ENCODE measurements around the gene ROR2. TPM values are rescaled to one million over a fixed set of nuclear protein-coding genes. Genes with fewer than 3 reads are reported as not detected.

ROR2 gene
- total and polyA plus RNA-seq, 2 donors (not counting 3 experiments of a cell fraction or from before 2014, with no cell fraction given), result not detected

DNA sequence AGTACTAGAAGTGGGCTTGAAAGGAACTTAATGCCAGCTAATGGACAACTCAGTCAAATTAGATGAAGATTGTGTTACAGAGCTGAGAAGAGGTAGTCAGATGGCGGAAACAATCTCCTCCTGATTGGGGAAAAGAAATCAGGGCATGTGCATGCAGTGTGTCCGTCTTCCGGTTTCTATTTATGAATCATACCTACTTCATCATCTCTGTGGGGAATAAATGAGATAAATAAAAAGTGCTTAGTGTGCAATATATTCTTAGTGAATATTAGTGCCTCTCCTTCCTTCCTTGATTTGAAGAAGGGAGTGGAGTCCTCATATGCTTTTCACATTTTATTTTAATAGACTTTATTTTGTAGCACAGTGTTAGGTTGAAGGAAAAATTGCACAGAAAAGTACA is 417.7 kb downstream of the ROR2 start:
- dilution Hi-C loops (cut with MboI; ENCODE audit: extremely low pct_ligation_motif_present, low sequenced_read_pairs), result no loop called here
- H3K4me1 ChIP-seq (ENCODE audit: control insufficient read depth, extremely low read depth, insufficient read depth, low read length), result no peaks in the 10 kb centered on the region
- CTCF ChIA-PET, result no interaction called here

DNA sequence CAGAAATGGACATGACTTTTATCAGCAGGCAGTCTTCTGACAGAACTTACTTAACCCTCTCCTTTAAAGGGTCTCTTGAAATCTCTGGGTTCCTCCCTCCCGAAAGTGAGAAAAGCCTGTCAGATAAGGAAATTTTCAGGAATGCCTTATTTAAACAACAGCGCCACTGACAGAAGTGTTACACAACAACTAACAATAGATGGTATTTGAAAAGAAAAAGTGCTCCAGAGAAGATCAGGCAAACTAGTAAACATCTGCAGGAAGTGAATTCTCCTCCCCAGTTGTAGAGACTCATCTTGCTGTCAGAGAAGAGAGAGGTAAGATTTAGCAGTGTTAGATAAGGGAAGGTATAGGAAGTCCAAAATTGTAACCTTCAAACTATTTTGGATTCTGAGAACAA is 419.2 kb downstream of the ROR2 start:
- TF ChIP-seq EZH2 (IDR thresholded peaks at IDR 0.05; ENCODE audit: borderline replicate concordance, low read depth, low read length, severe bottlenecking), result no peak
- TF ChIP-seq JUN (IDR thresholded peaks at IDR 0.05; ENCODE audit: borderline replicate concordance, insufficient read depth, insufficient read length, low read depth), result no peak
- no peak for TF ChIP-seq GATA2 (IDR thresholded peaks at IDR 0.05; ENCODE audit: insufficient read depth, insufficient read length, low read depth, low read length)
- no peak for TF ChIP-seq MYC (IDR thresholded peaks at IDR 0.05; ENCODE audit: low read depth, low read length)
- TF ChIP-seq POLR2AphosphoS5 (IDR thresholded peaks at IDR 0.05; ENCODE audit: insufficient read depth, low read depth, low read length), result no peak
- Histone ChIP-seq H3K27me3 (ENCODE audit: control insufficient read depth in 2 of 2, insufficient read depth in 2 of 2, low read length in 2 of 2) (no peaks in the 10 kb centered on the region), H3K79me2 (ENCODE audit: control insufficient read depth, insufficient read depth, low read length) (no peaks in the 10 kb centered on the region), H3K27ac (ENCODE audit: insufficient read depth, low read depth, low read length) (no peak overlapping the region), H4K20me1 (replicated peaks; ENCODE audit: control insufficient read depth, extremely low read depth, insufficient read depth, low read length) (no peaks in the 10 kb centered on the region), H3K4me2 (ENCODE audit: insufficient read depth, low read length) (no peak overlapping the region), H2AFZ (ENCODE audit: low read depth, low read length) (no peak overlapping the region), H3K36me3 (ENCODE audit: control insufficient read depth in 2 of 2, extremely low read depth in 1 of 2, insufficient read depth in 2 of 2, low read length in 2 of 2) (no peaks in the 10 kb centered on the region), H3K9me1 (replicated peaks; ENCODE audit: control insufficient read depth, extremely low read depth, insufficient read depth, low read length) (no peaks in the 10 kb centered on the region), H3K4me1 (ENCODE audit: control insufficient read depth, extremely low read depth, insufficient read depth, low read length) (no peaks in the 10 kb centered on the region), H3K4me3 (replicated peaks in 1 of 3; ENCODE audit: insufficient read depth in 1 of 3, low read depth in 1 of 3, low read length in 3 of 3) (no peak overlapping the region), H3K9ac (replicated peaks; ENCODE audit: extremely low read depth, insufficient read depth, low read length) (no peak overlapping the region), H3K9me3 (replicated peaks; ENCODE audit: control insufficient read depth, insufficient read depth, low read length) (no peaks in the 10 kb centered on the region)
- DNase-seq (ENCODE audit: low read depth, low spot score) (no peak), FAIRE-seq (no peak)
- intact Hi-C loops (cut with micrococcal nuclease), result no loop called here
- dilution Hi-C loops (cut with MboI; ENCODE audit: extremely low pct_ligation_motif_present, low sequenced_read_pairs), result no loop called here
- POLR2A ChIA-PET, result no interaction called here
- CTCF ChIA-PET, result no interaction called here
- BruUV-seq (replicated peaks), result no TSS peak

More for the DNA sequence above, 417.7 kb downstream of the ROR2 start:
- FAIRE-seq (no peak), DNase-seq (ENCODE audit: low read depth, low spot score) (no peak)
- Histone ChIP-seq H3K27ac (ENCODE audit: insufficient read depth, low read depth, low read length) (no peak overlapping the region), H3K9me3 (replicated peaks; ENCODE audit: control insufficient read depth, insufficient read depth, low read length) (no peaks in the 10 kb centered on the region), H3K4me2 (ENCODE audit: insufficient read depth, low read length) (no peak overlapping the region), H3K4me3 (replicated peaks in 1 of 3; ENCODE audit: insufficient read depth in 1 of 3, low read depth in 1 of 3, low read length in 3 of 3) (no peak overlapping the region), H2AFZ (ENCODE audit: low read depth, low read length) (no peak overlapping the region), H4K20me1 (replicated peaks; ENCODE audit: control insufficient read depth, extremely low read depth, insufficient read depth, low read length) (no peaks in the 10 kb centered on the region), H3K9ac (replicated peaks; ENCODE audit: extremely low read depth, insufficient read depth, low read length) (no peak overlapping the region), H3K36me3 (ENCODE audit: control insufficient read depth in 2 of 2, extremely low read depth in 1 of 2, insufficient read depth in 2 of 2, low read length in 2 of 2) (no peaks in the 10 kb centered on the region), H3K27me3 (ENCODE audit: control insufficient read depth in 2 of 2, insufficient read depth in 2 of 2, low read length in 2 of 2) (peaks cover 0 to 2% of the 10 kb centered on the region in 2 experiments), H3K79me2 (ENCODE audit: control insufficient read depth, insufficient read depth, low read length) (no peaks in the 10 kb centered on the region), H3K9me1 (replicated peaks; ENCODE audit: control insufficient read depth, extremely low read depth, insufficient read depth, low read length) (no peaks in the 10 kb centered on the region)
- intact Hi-C loops (cut with micrococcal nuclease), result no loop called here
- TF ChIP-seq GATA2 (IDR thresholded peaks at IDR 0.05; ENCODE audit: insufficient read depth, insufficient read length, low read depth, low read length), result no peak
- TF ChIP-seq, protein P1, sequence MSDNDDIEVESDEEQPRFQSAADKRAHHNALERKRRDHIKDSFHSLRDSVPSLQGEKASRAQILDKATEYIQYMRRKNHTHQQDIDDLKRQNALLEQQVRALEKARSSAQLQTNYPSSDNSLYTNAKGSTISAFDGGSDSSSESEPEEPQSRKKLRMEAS (IDR thresholded peaks at IDR 0.05; ENCODE audit: insufficient read depth, insufficient read length), result no peak
- POLR2A ChIA-PET, result no interaction called here
- BruUV-seq (replicated peaks), result no TSS peak

Measured in endothelial cell of umbilical vein (primary cell).